GM18520 (cell line): Measurements from ENCODE around the gene EDRF1.

Source experiments
- ATAC-seq: cut with Tn5 transposase; IDR thresholded peaks from one replicate; pipeline ENCODE4 v1.9.1; 2021; ENCODE audit not compliant: unreplicated experiment

Gene EDRF1

GRCh38 chr10:125761961-125762360, 42.5 kb downstream of the EDRF1 start:
- ATAC-seq: no peak

GRCh38 chr10:125762692-125763648, 43.5 kb downstream of the EDRF1 start:
- ATAC-seq: no peak

DNA sequence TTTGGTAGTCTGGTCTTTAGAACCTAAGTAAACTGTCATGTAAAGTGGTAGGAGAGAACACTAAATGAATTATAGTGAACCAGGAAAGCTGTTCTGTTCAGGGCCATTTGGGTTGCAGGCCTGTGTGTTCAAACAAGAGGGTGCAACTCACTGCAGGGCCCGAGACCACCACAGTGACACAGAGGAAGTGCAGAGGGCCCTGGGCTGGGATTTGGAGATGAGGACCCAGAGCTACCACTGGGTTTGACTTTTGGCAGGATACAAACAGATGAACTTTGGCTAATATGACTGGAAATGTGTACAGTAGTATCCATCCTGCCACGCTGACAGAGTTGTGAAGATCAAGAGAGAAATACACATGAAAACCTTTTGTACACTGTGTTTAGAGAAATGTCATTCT, 46.3 kb downstream of the EDRF1 start:
- ATAC-seq: no peak

GRCh38 chr10:125766511-125766910, 47.0 kb downstream of the EDRF1 start:
- ATAC-seq: no peak

DNA sequence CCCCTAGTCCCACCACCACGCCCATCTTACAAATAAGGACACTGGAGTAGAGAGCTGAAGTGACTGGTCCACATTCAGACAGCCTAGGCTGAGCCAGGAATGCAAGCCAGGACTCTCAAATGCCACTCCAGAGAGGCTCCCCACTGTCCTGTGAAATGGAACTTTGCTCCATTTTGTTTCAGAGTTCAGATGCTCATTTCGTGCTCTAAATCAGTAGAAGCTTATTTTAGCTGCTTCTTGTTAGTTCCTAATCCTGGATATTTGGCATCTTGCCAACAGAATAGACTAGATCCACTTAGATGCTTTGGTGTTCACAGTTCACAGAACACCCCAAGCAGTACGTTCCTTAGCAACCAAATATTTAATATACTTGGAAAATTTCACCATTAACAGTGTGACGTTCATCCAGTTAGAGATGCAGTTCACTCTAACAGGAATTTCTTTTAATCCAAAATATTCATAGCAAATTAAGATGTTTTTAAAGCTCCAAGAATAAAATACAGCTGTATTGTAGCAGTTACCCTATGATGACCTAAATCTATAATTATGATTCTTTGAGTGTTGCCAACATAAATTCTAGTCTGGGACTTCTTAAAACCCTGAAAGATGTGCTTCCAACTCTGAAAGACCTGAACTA, 48.8 kb downstream of the EDRF1 start:
- no peak for ATAC-seq

DNA sequence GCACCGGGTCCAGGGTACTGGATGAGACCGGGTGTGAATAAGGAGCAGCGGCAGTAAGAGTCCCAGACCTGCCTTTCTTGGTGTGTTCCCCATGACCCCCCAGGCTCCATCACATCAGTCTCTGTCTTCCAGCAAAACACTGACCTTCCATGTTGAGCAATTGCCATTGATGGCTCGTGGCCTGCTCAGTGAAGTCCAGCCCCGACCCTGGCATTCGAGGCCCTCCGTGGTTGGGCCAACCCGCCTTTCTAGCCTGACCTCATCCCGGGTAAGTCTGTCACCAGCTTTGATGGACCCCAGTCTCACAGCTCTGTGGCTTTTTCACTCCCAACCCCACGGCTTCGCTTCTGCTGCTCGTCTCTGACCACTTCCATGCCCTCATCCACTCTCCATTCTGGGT, 49.7 kb downstream of the EDRF1 start:
- ATAC-seq: no peak

- ATAC-seq: no peak
These were observed 51.3 kb downstream of the EDRF1 start for GRCh38 chr10:125770844-125771243.

GRCh38 chr10:125772112-125772863, 52.8 kb downstream of the EDRF1 start:
- ATAC-seq: no peak

DNA sequence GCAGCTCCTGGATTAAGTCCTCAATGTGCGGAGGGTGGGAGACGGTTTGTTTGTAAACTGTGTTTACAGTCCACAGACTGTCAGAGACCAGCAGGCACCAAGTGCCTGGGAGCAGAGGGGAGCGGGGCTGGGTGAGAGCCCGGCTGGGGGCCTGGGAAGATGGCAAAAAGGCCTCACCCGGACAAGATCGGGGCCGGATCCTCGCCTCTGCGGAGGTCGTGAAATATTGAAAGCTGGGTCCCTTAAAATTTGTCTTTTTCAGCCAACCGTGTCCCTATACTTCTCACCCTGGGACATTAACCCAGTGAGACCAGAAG, 53.3 kb downstream of the EDRF1 start:
- no peak for ATAC-seq

DNA sequence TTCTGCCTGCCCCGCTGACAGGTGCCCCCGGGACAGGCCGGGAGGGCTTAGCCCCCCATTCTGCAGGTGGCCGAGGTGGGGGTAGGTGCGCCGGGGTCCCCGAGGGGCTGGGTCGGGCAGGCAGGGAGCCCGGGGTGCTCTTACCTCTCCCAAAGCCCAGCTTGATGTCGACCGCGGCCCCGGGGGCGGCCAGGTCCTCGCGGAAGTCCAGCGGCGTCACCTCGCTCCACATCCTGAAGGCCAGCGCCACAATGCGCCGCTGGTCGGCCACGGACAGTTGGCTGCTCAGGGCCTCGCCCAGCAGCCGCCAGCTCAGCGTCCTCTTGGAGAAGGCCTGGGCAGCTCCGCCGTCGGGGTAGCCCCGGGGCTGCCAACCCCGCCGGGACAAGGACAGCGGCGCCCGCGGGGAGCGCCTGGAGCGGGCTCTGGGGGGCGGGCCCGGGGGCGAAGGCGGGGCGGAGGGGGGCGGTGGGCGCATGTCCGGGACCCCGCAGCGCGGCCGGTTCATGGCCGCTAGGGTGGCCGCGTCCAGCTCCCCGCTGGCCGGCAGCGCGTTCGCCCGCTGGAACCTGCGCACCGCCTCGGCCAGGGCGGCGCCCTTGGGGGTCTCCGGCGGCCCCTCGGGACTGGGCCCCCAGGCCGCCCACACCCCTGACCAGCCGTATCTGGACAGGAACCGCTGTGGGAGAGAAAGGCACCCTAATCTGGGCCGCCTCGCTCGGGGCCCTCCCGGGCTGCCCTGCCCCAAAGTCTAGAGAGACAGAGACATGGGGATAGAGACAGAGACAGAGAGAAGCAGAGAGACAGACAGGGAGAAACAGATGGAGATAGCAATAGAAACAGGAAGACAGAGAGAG, 54.4 kb downstream of the EDRF1 start:
- no peak for ATAC-seq

GRCh38 chr10:125774581-125775191, 55.2 kb downstream of the EDRF1 start:
- ATAC-seq: no peak

- no peak for ATAC-seq
These were observed 56.1 kb downstream of the EDRF1 start, which contains the start of gene MMP21 for GRCh38 chr10:125775491-125776106. Gene MMP21 (minus strand): TSS chr10:125775821. CDS start chr10:125775821, 0 bp downstream.

- ATAC-seq: no peak
These were observed 58.3 kb downstream of the EDRF1 start for GRCh38 chr10:125777806-125778205.

- no peak for ATAC-seq
These were observed 59.0 kb downstream of the EDRF1 start for GRCh38 chr10:125778556-125778955.

GRCh38 chr10:125779403-125780327, 60.2 kb downstream of the EDRF1 start:
- no peak for ATAC-seq

DNA sequence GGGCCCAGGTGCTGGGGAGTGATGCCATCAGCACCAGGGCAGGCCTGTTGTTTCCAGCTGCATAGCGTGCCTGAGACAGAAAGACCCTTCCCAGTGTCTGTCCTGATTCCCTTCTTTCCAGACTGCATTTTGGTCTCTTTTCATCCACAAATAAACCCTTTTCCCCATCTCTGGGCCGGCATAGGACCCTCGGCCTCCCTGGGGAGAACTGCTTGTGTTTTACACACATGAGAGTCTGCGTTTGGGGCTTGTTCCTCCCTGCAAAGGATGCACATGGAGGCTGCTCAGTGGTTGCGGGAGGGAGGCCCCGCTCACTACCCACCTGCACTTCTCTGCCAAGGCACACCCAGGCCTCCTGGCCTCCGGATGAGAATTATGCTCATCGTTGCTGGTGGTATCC, 61.9 kb downstream of the EDRF1 start:
- no peak for ATAC-seq

DNA sequence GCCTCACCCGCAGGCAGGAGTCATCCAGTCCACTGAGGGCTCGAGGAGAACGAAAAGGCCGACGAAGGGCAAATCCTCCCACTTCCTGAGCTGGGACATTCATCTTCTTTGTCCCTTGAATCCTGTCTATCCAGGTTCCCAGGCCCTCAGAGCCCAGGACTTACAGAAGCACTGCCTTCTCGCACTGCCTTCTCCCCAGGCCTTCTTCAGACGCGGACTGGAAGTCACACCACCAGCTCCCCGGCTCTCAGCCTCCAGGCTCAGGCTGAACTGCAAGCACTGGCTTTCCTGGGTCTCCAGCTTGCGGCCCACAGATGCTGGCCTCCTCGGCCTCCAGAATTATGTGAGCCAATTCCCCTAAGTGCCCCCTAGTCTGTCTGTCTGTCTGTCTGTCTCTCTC, 62.5 kb downstream of the EDRF1 start:
- ATAC-seq: no peak

DNA sequence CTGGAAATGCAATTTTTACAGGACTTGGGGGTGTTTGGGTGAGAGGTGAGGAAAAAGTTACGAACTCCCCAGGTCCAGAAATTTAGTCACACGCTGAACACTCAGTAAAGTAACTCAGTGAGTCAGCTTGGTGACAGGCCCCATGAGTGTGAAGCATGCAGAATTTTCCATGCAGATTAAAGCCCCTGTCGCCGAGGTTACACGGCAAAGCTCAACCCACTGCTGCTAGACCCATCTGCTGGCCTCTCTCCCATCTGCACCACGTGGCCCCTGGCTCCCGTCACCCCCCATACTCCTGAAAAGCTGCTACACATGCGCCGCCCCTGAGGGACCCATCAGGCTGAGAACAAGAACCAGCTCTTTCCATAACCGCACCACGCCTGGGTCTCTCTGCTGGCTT, 63.1 kb downstream of the EDRF1 start:
- no peak for ATAC-seq

- no peak for ATAC-seq
These were observed 63.9 kb downstream of the EDRF1 start for GRCh38 chr10:125783408-125783807.
